Smooth muscle cell (in vitro differentiated cells): ENCODE data around the gene FAM193B. TPM values are rescaled to one million over a fixed set of nuclear protein-coding genes. Genes with fewer than 3 reads are reported as not detected.

ENCODE experiments used
- DNase-seq: peaks from one replicate; lab custom pipeline; 2025; ENCODE audit not compliant: unreplicated experiment; lab: John Stamatoyannopoulos, UW
- H2AFZ ChIP-seq: fragments of 200-600 bp; sonication (generic); 2 replicates; pipeline ENCODE4 v1.6.0; 2016; ENCODE audit warnings: antibody characterized with exemption, low read depth, mild to moderate bottlenecking
- H3F3A ChIP-seq: fragments of 200-600 bp; sonication (generic); 2 replicates; pipeline ENCODE4 v1.6.0; 2017; ENCODE audit warnings: antibody characterized with exemption, low read depth
- H3K27ac ChIP-seq: fragments of 200-600 bp; sonication (generic); 2 replicates; pipeline ENCODE4 v1.5.1; 2016; ENCODE audit warnings: low read depth, mild to moderate bottlenecking
- H3K27me3 ChIP-seq: fragments of 200-600 bp; sonication (generic); 2 replicates; pipeline ENCODE4 v1.6.1; 2016; ENCODE audit warnings: low read depth, mild to moderate bottlenecking
- H3K36me3 ChIP-seq: fragments of 200-600 bp; sonication (generic); 2 replicates; pipeline ENCODE4 v1.5.1; 2016; ENCODE audit warnings: low read depth
- H3K4me1 ChIP-seq: fragments of 200-600 bp; sonication (generic); 2 replicates; pipeline ENCODE4 v1.5.1; 2016; ENCODE audit warnings: low read depth
- H3K4me2 ChIP-seq: fragments of 200-600 bp; sonication (generic); 2 replicates; pipeline ENCODE4 v1.6.0; 2016; ENCODE audit warnings: mild to moderate bottlenecking
- H3K4me3 ChIP-seq: fragments of 200-600 bp; sonication (generic); 2 replicates; pipeline ENCODE4 v1.5.1; 2016; ENCODE audit warnings: mild to moderate bottlenecking
- H3K79me2 ChIP-seq: fragments of 200-600 bp; sonication (generic); 2 replicates; pipeline ENCODE4 v1.6.0; 2016; ENCODE audit warnings: low read depth, mild to moderate bottlenecking
- H3K9ac ChIP-seq: fragments of 200-600 bp; sonication (generic); 2 replicates; pipeline ENCODE4 v1.6.0; 2016; ENCODE audit warnings: low read depth
- H3K9me3 ChIP-seq: fragments of 200-600 bp; sonication (generic); replicated peaks from 2 replicates; pipeline ENCODE4 v1.5.1; 2016; ENCODE audit warnings: low read depth
- H4K20me1 ChIP-seq: fragments of 200-600 bp; sonication (generic); 2 replicates; pipeline ENCODE4 v1.6.0; 2016; ENCODE audit warnings: low read depth
- WGBS: methylation state at CpG from one replicate; pipeline ENCODE4 v1.1.7; 2016; ENCODE audit warnings: low lambda C conversion rate; 5-methylcytosine and 5-hydroxymethylcytosine counted together
- polyA plus RNA-seq: library from polyadenylated mRNA; unstranded; fragments of >200 nt; fragmentation: Nextera tagmentation; extraction: Ambion mirVana; gene quantifications from 2 replicates; pipeline ENCODE4 v1.2.1, GENCODE V29; 2016
- total RNA-seq: library from RNA; depleted of rRNA; stranded (reverse); fragments of >200 nt; gene quantifications from 2 replicates; pipeline ENCODE4 v1.2.3, GENCODE V29; 2014
- TF ChIP-seq, protein P1 (sequence below): fragments of 200-600 bp; sonication (generic); IDR thresholded peaks from 2 replicates; pipeline ENCODE4 v1.5.1; 2017; ENCODE audit warnings: borderline replicate concordance, mild to moderate bottlenecking, antibody characterized with exemption; ENCODE audit not compliant: insufficient read depth, poor library complexity, severe bottlenecking

The FAM193B gene
- total and polyA plus RNA-seq, 2 experiments from 2014 or later, result 28.3 to 42.8 TPM

DNA sequence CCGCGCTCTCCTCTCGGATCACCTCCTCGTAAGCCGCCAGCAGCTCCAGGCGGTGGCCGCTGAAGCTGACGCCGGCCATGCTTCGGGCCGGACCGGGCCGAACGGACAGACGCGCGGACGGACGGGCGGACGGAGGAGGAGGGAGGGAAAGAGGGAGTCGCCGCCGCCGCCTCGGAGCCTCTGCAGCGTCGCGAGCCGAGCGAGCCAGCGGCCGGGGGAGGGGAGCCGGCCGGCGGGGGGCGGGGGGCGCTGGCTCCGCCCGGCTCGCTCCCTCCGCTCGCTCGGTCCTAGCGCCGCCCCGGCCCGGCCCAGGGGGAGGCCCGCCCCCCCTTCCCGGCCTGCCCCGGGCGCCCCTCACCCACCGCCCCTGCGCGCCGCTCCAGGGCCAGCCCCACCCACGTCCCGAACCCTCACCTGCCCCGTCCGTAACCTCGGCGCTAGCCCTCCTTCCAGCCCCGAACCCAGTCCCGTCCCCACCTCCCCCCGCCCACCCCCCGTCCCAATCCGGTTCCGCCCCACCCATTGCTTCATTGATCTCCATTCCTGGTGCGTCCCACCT, 80.8 kb downstream of the FAM193B start, which contains the start of gene DBN1:
Gene DBN1, minus strand, starts transcription at position 192 of the 559 bp plus-strand sequence. Its CDS starts 113 bp downstream, at position 79.
- 0% methylated on average over 23 of the region's 69 CpGs for WGBS
- Histone ChIP-seq H2AFZ (no peak within 1 kb of the TSS), H4K20me1 (peaks cover 44% of the 10 kb centered on the region)

DNA sequence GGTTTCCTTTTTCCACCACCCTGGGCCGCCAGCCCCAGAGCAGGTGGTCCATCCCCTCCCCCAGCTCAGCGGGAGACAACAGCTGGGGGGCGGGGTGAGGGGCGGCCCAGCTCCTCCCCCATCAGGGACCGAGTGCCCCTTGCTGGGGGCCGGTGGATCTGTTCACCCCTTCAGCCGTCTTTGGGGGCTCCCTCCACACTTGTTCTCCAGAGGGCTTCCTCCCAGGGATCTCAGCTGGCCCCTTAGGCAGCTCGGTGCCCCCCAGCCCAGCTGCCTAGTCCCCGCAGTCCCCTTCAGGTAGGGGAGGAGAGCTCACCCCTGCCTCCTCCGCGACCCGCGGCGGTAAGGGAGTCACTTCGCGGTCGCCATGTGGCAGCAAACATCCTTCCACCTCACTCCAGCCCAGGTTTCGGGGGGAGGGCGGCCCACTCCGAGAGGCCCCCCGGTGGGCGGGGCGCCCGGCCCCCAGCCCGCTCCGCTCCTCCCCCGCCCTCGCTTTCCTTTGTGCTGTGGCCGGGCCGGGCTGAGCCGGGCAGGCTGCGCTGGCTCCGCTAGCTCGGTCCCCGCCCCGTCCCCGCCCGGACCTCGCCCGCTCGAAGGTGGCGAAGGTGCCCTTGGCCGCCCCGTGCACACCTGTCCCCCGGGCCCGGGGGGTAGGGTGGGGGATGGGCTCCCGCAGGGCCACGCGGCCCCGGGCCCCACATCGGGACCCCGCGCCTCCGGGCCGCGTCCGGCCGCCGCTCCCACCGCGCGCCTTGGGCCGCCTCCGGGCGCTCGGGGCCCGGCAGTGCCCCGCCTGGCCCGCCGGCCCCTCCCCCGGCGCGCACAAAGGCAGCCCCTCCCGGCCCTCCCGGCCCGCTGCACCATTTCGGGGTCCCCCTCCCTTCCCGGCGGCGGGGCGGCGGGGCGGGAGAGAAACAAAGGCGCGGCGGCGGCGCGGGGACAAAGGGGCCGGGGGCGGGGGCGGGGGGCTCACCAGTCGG, 81.6 kb downstream of the FAM193B start:
- H4K20me1 ChIP-seq, result peaks cover 51% of the 10 kb centered on the region
- TF ChIP-seq, protein P1, sequence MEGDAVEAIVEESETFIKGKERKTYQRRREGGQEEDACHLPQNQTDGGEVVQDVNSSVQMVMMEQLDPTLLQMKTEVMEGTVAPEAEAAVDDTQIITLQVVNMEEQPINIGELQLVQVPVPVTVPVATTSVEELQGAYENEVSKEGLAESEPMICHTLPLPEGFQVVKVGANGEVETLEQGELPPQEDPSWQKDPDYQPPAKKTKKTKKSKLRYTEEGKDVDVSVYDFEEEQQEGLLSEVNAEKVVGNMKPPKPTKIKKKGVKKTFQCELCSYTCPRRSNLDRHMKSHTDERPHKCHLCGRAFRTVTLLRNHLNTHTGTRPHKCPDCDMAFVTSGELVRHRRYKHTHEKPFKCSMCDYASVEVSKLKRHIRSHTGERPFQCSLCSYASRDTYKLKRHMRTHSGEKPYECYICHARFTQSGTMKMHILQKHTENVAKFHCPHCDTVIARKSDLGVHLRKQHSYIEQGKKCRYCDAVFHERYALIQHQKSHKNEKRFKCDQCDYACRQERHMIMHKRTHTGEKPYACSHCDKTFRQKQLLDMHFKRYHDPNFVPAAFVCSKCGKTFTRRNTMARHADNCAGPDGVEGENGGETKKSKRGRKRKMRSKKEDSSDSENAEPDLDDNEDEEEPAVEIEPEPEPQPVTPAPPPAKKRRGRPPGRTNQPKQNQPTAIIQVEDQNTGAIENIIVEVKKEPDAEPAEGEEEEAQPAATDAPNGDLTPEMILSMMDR, result no peak
- H3K36me3 ChIP-seq, result no peaks in the 10 kb centered on the region
- WGBS, result 2% methylated on average over 20 of the region's 93 CpGs
- H3K4me3 ChIP-seq, result peak overlapping the region; percentile 89
- H3K4me2 ChIP-seq, result peak overlapping the region; percentile 98
- peaks cover 27% of the 10 kb centered on the region for H3K4me1 ChIP-seq
- H3K79me2 ChIP-seq, result peaks cover 50% of the 10 kb centered on the region
- H2AFZ ChIP-seq, result no peak overlapping the region
- H3K27ac ChIP-seq, result peak overlapping the region; percentile 74
- DNase-seq, result no peak
- no peaks in the 10 kb centered on the region for H3K27me3 ChIP-seq
- no peaks in the 10 kb centered on the region for H3K9me3 ChIP-seq
- peak overlapping the region; percentile 91 for H3K9ac ChIP-seq
- H3F3A ChIP-seq, result peaks cover 29% of the 10 kb centered on the region

More for the DNA sequence above, 80.8 kb downstream of the FAM193B start, which contains the start of gene DBN1:
- H3K36me3 ChIP-seq, result no peaks in the 10 kb centered on the region
- no peaks in the 10 kb centered on the region for H3K9me3 ChIP-seq
- no peak for DNase-seq
- peak within 1 kb of the TSS; percentile 91 for H3K9ac ChIP-seq
- H3K4me3 ChIP-seq, result peak within 1 kb of the TSS; percentile 89
- peaks cover 45% of the 10 kb centered on the region for H3K79me2 ChIP-seq
- no peaks in the 10 kb centered on the region for H3K27me3 ChIP-seq
- H3K27ac ChIP-seq, result peak within 1 kb of the TSS; percentile 74
- peaks cover 27% of the 10 kb centered on the region for H3K4me1 ChIP-seq
- TF ChIP-seq, protein P1, result no peak
- H3K4me2 ChIP-seq, result peak within 1 kb of the TSS; percentile 98
- peaks cover 29% of the 10 kb centered on the region for H3F3A ChIP-seq

DNA sequence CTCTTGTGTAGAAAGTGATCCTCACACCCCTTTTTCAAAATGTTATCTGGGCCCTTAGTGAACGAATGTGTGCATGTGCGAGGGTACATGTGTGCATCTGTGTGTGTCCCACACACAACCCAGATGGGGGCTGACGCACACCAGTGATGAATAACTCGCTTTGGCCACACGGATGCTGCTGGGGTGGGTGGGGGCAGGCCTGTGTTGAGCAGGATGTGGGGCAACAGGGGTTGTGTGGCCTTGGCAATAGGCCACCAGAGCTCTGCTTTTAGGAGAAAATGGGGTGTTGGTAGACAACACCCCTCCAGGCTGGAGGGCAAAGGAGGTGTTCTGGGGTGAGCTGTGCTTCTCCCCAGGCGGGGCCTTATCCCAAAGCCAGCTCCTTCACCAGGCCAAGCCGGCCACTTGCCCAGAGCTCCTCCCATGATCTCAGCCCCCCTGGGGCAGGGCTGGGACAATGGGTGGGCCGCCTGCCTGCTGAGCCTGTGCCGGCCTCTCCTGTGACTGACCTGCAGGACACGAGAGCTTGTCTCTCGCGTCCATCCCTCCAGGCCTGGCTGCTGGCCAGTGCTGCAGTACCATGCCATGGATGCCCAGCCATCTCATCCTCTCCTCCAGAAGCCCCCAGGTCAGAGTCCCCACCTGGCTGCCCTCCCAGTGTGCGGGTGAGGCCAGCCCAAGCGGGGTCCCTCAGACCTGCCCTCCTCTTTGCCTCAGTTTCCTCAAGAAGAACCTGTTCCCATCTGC, 82.6 kb downstream of the FAM193B start:
- Histone ChIP-seq H3K27ac (peak overlapping the region; percentile 68), H3K4me3 (peak overlapping the region; percentile 89), H2AFZ (no peak overlapping the region), H3K27me3 (no peaks in the 10 kb centered on the region), H3K9ac (peak overlapping the region; percentile 91), H3K36me3 (no peaks in the 10 kb centered on the region), H3K4me2 (peak overlapping the region; percentile 98), H3K9me3 (no peaks in the 10 kb centered on the region), H3K79me2 (peaks cover 50% of the 10 kb centered on the region), H3K4me1 (peaks cover 27% of the 10 kb centered on the region), H3F3A (peaks cover 26% of the 10 kb centered on the region), H4K20me1 (peaks cover 61% of the 10 kb centered on the region)
- 54% methylated on average over 13 of the region's 14 CpGs for WGBS
- no peak for DNase-seq
- TF ChIP-seq, protein P1, result no peak
